SK-N-SH (cell line): ENCODE results near the gene RAPGEF4.

Experiments
- MXI1 ChIP-seq: IDR thresholded peaks from 2 replicates; pipeline ENCODE4 v1.6.1; 2012; ENCODE audit warnings: mild to moderate bottlenecking, low read depth, low read length, improper control_type of control experiment
- TF ChIP-seq, protein P1 (sequence below): fragments of 200-600 bp; sonication (generic); IDR thresholded peaks from 2 replicates; pipeline ENCODE4 v1.6.1; 2017; ENCODE audit warnings: antibody characterized with exemption, mild to moderate bottlenecking, moderate library complexity

DNA sequence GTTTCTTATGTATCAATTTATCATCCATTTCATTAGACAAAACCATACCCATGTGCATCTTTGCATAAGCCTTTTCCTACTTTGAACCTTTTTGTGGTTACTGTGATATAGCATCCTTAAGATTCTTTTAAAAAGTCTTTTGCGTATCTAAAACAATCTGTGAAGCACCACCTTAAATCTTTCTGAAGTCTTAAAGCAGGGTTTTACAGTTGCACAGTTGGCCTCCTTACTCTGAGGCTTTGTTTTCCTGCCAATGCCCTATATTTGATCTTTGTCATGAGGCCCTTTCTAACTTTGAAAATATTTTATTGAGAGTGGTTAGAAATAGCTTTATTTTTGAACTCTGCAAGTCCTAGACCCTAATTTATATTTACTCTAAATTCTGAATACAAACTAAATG lies 176.6 kb downstream of the RAPGEF4 start:
- no peak for TF ChIP-seq MXI1
- TF ChIP-seq, protein P1, sequence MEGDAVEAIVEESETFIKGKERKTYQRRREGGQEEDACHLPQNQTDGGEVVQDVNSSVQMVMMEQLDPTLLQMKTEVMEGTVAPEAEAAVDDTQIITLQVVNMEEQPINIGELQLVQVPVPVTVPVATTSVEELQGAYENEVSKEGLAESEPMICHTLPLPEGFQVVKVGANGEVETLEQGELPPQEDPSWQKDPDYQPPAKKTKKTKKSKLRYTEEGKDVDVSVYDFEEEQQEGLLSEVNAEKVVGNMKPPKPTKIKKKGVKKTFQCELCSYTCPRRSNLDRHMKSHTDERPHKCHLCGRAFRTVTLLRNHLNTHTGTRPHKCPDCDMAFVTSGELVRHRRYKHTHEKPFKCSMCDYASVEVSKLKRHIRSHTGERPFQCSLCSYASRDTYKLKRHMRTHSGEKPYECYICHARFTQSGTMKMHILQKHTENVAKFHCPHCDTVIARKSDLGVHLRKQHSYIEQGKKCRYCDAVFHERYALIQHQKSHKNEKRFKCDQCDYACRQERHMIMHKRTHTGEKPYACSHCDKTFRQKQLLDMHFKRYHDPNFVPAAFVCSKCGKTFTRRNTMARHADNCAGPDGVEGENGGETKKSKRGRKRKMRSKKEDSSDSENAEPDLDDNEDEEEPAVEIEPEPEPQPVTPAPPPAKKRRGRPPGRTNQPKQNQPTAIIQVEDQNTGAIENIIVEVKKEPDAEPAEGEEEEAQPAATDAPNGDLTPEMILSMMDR = no peak
